ENCODE data around the gene CAB39.

Gene CAB39

GRCh38 chr2:230793572-230794359, 81.1 kb downstream of the CAB39 start:
- Histone ChIP-seq H3K27ac (ENCODE audit: insufficient read depth, low read length, poor library complexity, severe bottlenecking) (peak overlapping the region; percentile 65), H3K27me3 (replicated peaks; ENCODE audit: control insufficient read depth, insufficient read depth, low read length, poor library complexity, severe bottlenecking) (no peaks in the 10 kb centered on the region), H3K4me3 (ENCODE audit: insufficient read depth, low read depth, low read length, poor library complexity, severe bottlenecking) (peak overlapping the region; percentile 13), H3K4me1 (ENCODE audit: control insufficient read depth, insufficient read depth, low read length, poor library complexity, severe bottlenecking) (peaks cover 39% of the 10 kb centered on the region), H3K9me3 (ENCODE audit: control insufficient read depth, low read length) (no peaks in the 10 kb centered on the region), H3K36me3 (ENCODE audit: control insufficient read depth, insufficient read depth, low read length) (peaks cover 20% of the 10 kb centered on the region)
- DNase-seq: peak; percentile 51 to 67 (median 54)

GRCh38 chr2:230794497-230794896, 81.9 kb downstream of the CAB39 start:
- peak overlapping the region; percentile 65 for H3K27ac ChIP-seq (ENCODE audit: insufficient read depth, low read length, poor library complexity, severe bottlenecking)
- peak overlapping the region; percentile 13 for H3K4me3 ChIP-seq (ENCODE audit: insufficient read depth, low read depth, low read length, poor library complexity, severe bottlenecking)

GRCh38 chr2:230795856-230796255, 83.2 kb downstream of the CAB39 start:
- Histone ChIP-seq H3K4me1 (ENCODE audit: control insufficient read depth, insufficient read depth, low read length, poor library complexity, severe bottlenecking) (peaks cover 39% of the 10 kb centered on the region), H3K9me3 (ENCODE audit: control insufficient read depth, low read length) (no peaks in the 10 kb centered on the region), H3K36me3 (ENCODE audit: control insufficient read depth, insufficient read depth, low read length) (peaks cover 25% of the 10 kb centered on the region), H3K27ac (ENCODE audit: insufficient read depth, low read length, poor library complexity, severe bottlenecking) (no peak overlapping the region), H3K27me3 (replicated peaks; ENCODE audit: control insufficient read depth, insufficient read depth, low read length, poor library complexity, severe bottlenecking) (no peaks in the 10 kb centered on the region), H3K4me3 (ENCODE audit: insufficient read depth, low read depth, low read length, poor library complexity, severe bottlenecking) (no peak overlapping the region)
- DNase-seq: no peak

More at GRCh38 chr2:230794497-230794896, 81.9 kb downstream of the CAB39 start:
- DNase-seq: peak; percentile 12 to 31 (median 14)
- H3K27me3 ChIP-seq (replicated peaks; ENCODE audit: control insufficient read depth, insufficient read depth, low read length, poor library complexity, severe bottlenecking): no peaks in the 10 kb centered on the region
- H3K9me3 ChIP-seq (ENCODE audit: control insufficient read depth, low read length): no peaks in the 10 kb centered on the region
- peaks cover 21% of the 10 kb centered on the region for H3K36me3 ChIP-seq (ENCODE audit: control insufficient read depth, insufficient read depth, low read length)
- H3K4me1 ChIP-seq (ENCODE audit: control insufficient read depth, insufficient read depth, low read length, poor library complexity, severe bottlenecking): peaks cover 39% of the 10 kb centered on the region

- H3K27ac ChIP-seq (ENCODE audit: insufficient read depth, low read length, poor library complexity, severe bottlenecking): no peak overlapping the region
- no peak for DNase-seq
- no peaks in the 10 kb centered on the region for H3K27me3 ChIP-seq (replicated peaks; ENCODE audit: control insufficient read depth, insufficient read depth, low read length, poor library complexity, severe bottlenecking)
- peaks cover 21% of the 10 kb centered on the region for H3K36me3 ChIP-seq (ENCODE audit: control insufficient read depth, insufficient read depth, low read length)
- peaks cover 39% of the 10 kb centered on the region for H3K4me1 ChIP-seq (ENCODE audit: control insufficient read depth, insufficient read depth, low read length, poor library complexity, severe bottlenecking)
- H3K4me3 ChIP-seq (ENCODE audit: insufficient read depth, low read depth, low read length, poor library complexity, severe bottlenecking): no peak overlapping the region
- no peaks in the 10 kb centered on the region for H3K9me3 ChIP-seq (ENCODE audit: control insufficient read depth, low read length)
Measured at GRCh38 chr2:230796280-230796862, 83.7 kb downstream of the CAB39 start.

- Histone ChIP-seq H3K36me3 (ENCODE audit: control insufficient read depth, insufficient read depth, low read length) (peaks cover 18% of the 10 kb centered on the region), H3K27me3 (replicated peaks; ENCODE audit: control insufficient read depth, insufficient read depth, low read length, poor library complexity, severe bottlenecking) (no peaks in the 10 kb centered on the region), H3K4me1 (ENCODE audit: control insufficient read depth, insufficient read depth, low read length, poor library complexity, severe bottlenecking) (peaks cover 39% of the 10 kb centered on the region), H3K4me3 (ENCODE audit: insufficient read depth, low read depth, low read length, poor library complexity, severe bottlenecking) (no peak overlapping the region), H3K27ac (ENCODE audit: insufficient read depth, low read length, poor library complexity, severe bottlenecking) (no peak overlapping the region), H3K9me3 (ENCODE audit: control insufficient read depth, low read length) (no peaks in the 10 kb centered on the region)
- no peak for DNase-seq
Measured at GRCh38 chr2:230797515-230798495, 85.2 kb downstream of the CAB39 start.

- DNase-seq: no peak
- Histone ChIP-seq H3K27ac (ENCODE audit: insufficient read depth, low read length, poor library complexity, severe bottlenecking) (no peak overlapping the region), H3K4me1 (ENCODE audit: control insufficient read depth, insufficient read depth, low read length, poor library complexity, severe bottlenecking) (peaks cover 32% of the 10 kb centered on the region)
Measured at GRCh38 chr2:230798769-230799399, 86.2 kb downstream of the CAB39 start.

GRCh38 chr2:230805353-230806017, 92.8 kb downstream of the CAB39 start:
- Histone ChIP-seq H3K36me3 (ENCODE audit: control insufficient read depth, insufficient read depth, low read length) (peaks cover 7% of the 10 kb centered on the region), H3K27me3 (replicated peaks; ENCODE audit: control insufficient read depth, insufficient read depth, low read length, poor library complexity, severe bottlenecking) (no peaks in the 10 kb centered on the region), H3K27ac (ENCODE audit: insufficient read depth, low read length, poor library complexity, severe bottlenecking) (no peak overlapping the region), H3K9me3 (ENCODE audit: control insufficient read depth, low read length) (no peaks in the 10 kb centered on the region), H3K4me3 (ENCODE audit: insufficient read depth, low read depth, low read length, poor library complexity, severe bottlenecking) (no peak overlapping the region), H3K4me1 (ENCODE audit: control insufficient read depth, insufficient read depth, low read length, poor library complexity, severe bottlenecking) (no peaks in the 10 kb centered on the region)
- DNase-seq: no peak

More at GRCh38 chr2:230798769-230799399, 86.2 kb downstream of the CAB39 start:
- Histone ChIP-seq H3K9me3 (ENCODE audit: control insufficient read depth, low read length) (no peaks in the 10 kb centered on the region), H3K27me3 (replicated peaks; ENCODE audit: control insufficient read depth, insufficient read depth, low read length, poor library complexity, severe bottlenecking) (no peaks in the 10 kb centered on the region), H3K36me3 (ENCODE audit: control insufficient read depth, insufficient read depth, low read length) (peaks cover 18% of the 10 kb centered on the region), H3K4me3 (ENCODE audit: insufficient read depth, low read depth, low read length, poor library complexity, severe bottlenecking) (no peak overlapping the region)

GRCh38 chr2:230807729-230808128, 95.1 kb downstream of the CAB39 start:
- no peak overlapping the region for H3K27ac ChIP-seq (ENCODE audit: insufficient read depth, low read length, poor library complexity, severe bottlenecking)
- H3K36me3 ChIP-seq (ENCODE audit: control insufficient read depth, insufficient read depth, low read length): peaks cover 25% of the 10 kb centered on the region
- no peaks in the 10 kb centered on the region for H3K9me3 ChIP-seq (ENCODE audit: control insufficient read depth, low read length)

GRCh38 chr2:230809015-230809414, 96.4 kb downstream of the CAB39 start:
- Histone ChIP-seq H3K27ac (ENCODE audit: insufficient read depth, low read length, poor library complexity, severe bottlenecking) (no peak overlapping the region), H3K27me3 (replicated peaks; ENCODE audit: control insufficient read depth, insufficient read depth, low read length, poor library complexity, severe bottlenecking) (no peaks in the 10 kb centered on the region), H3K4me3 (ENCODE audit: insufficient read depth, low read depth, low read length, poor library complexity, severe bottlenecking) (no peak overlapping the region), H3K36me3 (ENCODE audit: control insufficient read depth, insufficient read depth, low read length) (peaks cover 29% of the 10 kb centered on the region), H3K9me3 (ENCODE audit: control insufficient read depth, low read length) (no peaks in the 10 kb centered on the region), H3K4me1 (ENCODE audit: control insufficient read depth, insufficient read depth, low read length, poor library complexity, severe bottlenecking) (no peaks in the 10 kb centered on the region)
- no peak for DNase-seq

More at GRCh38 chr2:230807729-230808128, 95.1 kb downstream of the CAB39 start:
- no peaks in the 10 kb centered on the region for H3K27me3 ChIP-seq (replicated peaks; ENCODE audit: control insufficient read depth, insufficient read depth, low read length, poor library complexity, severe bottlenecking)
- no peak for DNase-seq
- H3K4me3 ChIP-seq (ENCODE audit: insufficient read depth, low read depth, low read length, poor library complexity, severe bottlenecking): no peak overlapping the region
- no peaks in the 10 kb centered on the region for H3K4me1 ChIP-seq (ENCODE audit: control insufficient read depth, insufficient read depth, low read length, poor library complexity, severe bottlenecking)

Data from effector memory CD4-positive, alpha-beta T cell (primary cell).